ENCODE data around the gene HOXB6.

Gene HOXB6

GRCh38 chr17:48562934-48563333 lies 41.9 kb downstream of the HOXB6 start:
- no peaks in the 10 kb centered on the region for H3K36me3 ChIP-seq (ENCODE audit: insufficient read depth, low read length)
- H3K9ac ChIP-seq (ENCODE audit: low read depth, low read length): no peak overlapping the region
- H3K4me1 ChIP-seq (ENCODE audit: insufficient read depth, low read length): peaks cover 12% of the 10 kb centered on the region
- no peaks in the 10 kb centered on the region; the same call in none of the 2 replicates for H3K9me3 ChIP-seq (ENCODE audit: control insufficient read depth, insufficient read depth, low read length)

GRCh38 chr17:48561884-48562810 lies 42.6 kb downstream of the HOXB6 start:
- no peaks in the 10 kb centered on the region for H3K36me3 ChIP-seq (ENCODE audit: insufficient read depth, low read length)
- peaks cover 8% of the 10 kb centered on the region for H3K4me1 ChIP-seq (ENCODE audit: insufficient read depth, low read length)
- H3K9me3 ChIP-seq (ENCODE audit: control insufficient read depth, insufficient read depth, low read length): no peaks in the 10 kb centered on the region; the same call in 1 of the 2 replicates
- H3K9ac ChIP-seq (ENCODE audit: low read depth, low read length): no peak overlapping the region

GRCh38 chr17:48559840-48560817 lies 44.7 kb downstream of the HOXB6 start:
- no peaks in the 10 kb centered on the region for H3K36me3 ChIP-seq (ENCODE audit: insufficient read depth, low read length)

GRCh38 chr17:48559122-48559839 lies 45.5 kb downstream of the HOXB6 start:
- H3K4me1 ChIP-seq (ENCODE audit: insufficient read depth, low read length): peaks cover 13% of the 10 kb centered on the region
- H3K9ac ChIP-seq (ENCODE audit: low read depth, low read length): no peak overlapping the region
- H3K36me3 ChIP-seq (ENCODE audit: insufficient read depth, low read length): no peaks in the 10 kb centered on the region
- no peaks in the 10 kb centered on the region for H3K9me3 ChIP-seq (ENCODE audit: control insufficient read depth, insufficient read depth, low read length)

More at GRCh38 chr17:48559840-48560817, 44.7 kb downstream of the HOXB6 start:
- H3K9ac ChIP-seq (ENCODE audit: low read depth, low read length): no peak overlapping the region
- H3K9me3 ChIP-seq (ENCODE audit: control insufficient read depth, insufficient read depth, low read length): no peaks in the 10 kb centered on the region
- H3K4me1 ChIP-seq (ENCODE audit: insufficient read depth, low read length): peaks cover 12% of the 10 kb centered on the region

GRCh38 chr17:48558831-48559121 lies 46.0 kb downstream of the HOXB6 start:
- no peak overlapping the region for H3K9ac ChIP-seq (ENCODE audit: low read depth, low read length)
- H3K9me3 ChIP-seq (ENCODE audit: control insufficient read depth, insufficient read depth, low read length): no peaks in the 10 kb centered on the region
- peaks cover 18% of the 10 kb centered on the region for H3K4me1 ChIP-seq (ENCODE audit: insufficient read depth, low read length)
- H3K36me3 ChIP-seq (ENCODE audit: insufficient read depth, low read length): no peaks in the 10 kb centered on the region

GRCh38 chr17:48558057-48558830 lies 46.5 kb downstream of the HOXB6 start:
- H3K36me3 ChIP-seq (ENCODE audit: insufficient read depth, low read length): no peaks in the 10 kb centered on the region
- H3K9me3 ChIP-seq (ENCODE audit: control insufficient read depth, insufficient read depth, low read length): no peaks in the 10 kb centered on the region
- peaks cover 21% of the 10 kb centered on the region for H3K4me1 ChIP-seq (ENCODE audit: insufficient read depth, low read length)
- H3K9ac ChIP-seq (ENCODE audit: low read depth, low read length): no peak overlapping the region

- Histone ChIP-seq H3K9me3 (ENCODE audit: control insufficient read depth, insufficient read depth, low read length) (no peaks in the 10 kb centered on the region), H3K36me3 (ENCODE audit: insufficient read depth, low read length) (no peaks in the 10 kb centered on the region), H3K9ac (ENCODE audit: low read depth, low read length) (no peak overlapping the region), H3K4me1 (ENCODE audit: insufficient read depth, low read length) (peaks cover 25% of the 10 kb centered on the region)
Observed at GRCh38 chr17:48556576-48557401, 48.0 kb downstream of the HOXB6 start.

- Histone ChIP-seq H3K4me1 (ENCODE audit: insufficient read depth, low read length) (peaks cover 25% of the 10 kb centered on the region), H3K9me3 (ENCODE audit: control insufficient read depth, insufficient read depth, low read length) (no peaks in the 10 kb centered on the region), H3K36me3 (ENCODE audit: insufficient read depth, low read length) (no peaks in the 10 kb centered on the region), H3K9ac (ENCODE audit: low read depth, low read length) (no peak overlapping the region)
Observed at GRCh38 chr17:48556229-48556575, 48.6 kb downstream of the HOXB6 start.

- Histone ChIP-seq H3K9ac (ENCODE audit: low read depth, low read length) (peak overlapping the region; percentile 51; the same call in 1 of the 2 replicates), H3K9me3 (ENCODE audit: control insufficient read depth, insufficient read depth, low read length) (no peaks in the 10 kb centered on the region), H3K4me1 (ENCODE audit: insufficient read depth, low read length) (peaks cover 25% of the 10 kb centered on the region), H3K36me3 (ENCODE audit: insufficient read depth, low read length) (no peaks in the 10 kb centered on the region)
Observed at GRCh38 chr17:48555258-48556228, 49.2 kb downstream of the HOXB6 start.

- peaks cover 27% of the 10 kb centered on the region for H3K4me1 ChIP-seq (ENCODE audit: insufficient read depth, low read length)
Observed at GRCh38 chr17:48554412-48555257, 50.2 kb downstream of the HOXB6 start.

GRCh38 chr17:48553826-48554225 lies 51.0 kb downstream of the HOXB6 start:
- Histone ChIP-seq H3K4me1 (ENCODE audit: insufficient read depth, low read length) (peaks cover 30% of the 10 kb centered on the region), H3K9ac (ENCODE audit: low read depth, low read length) (no peak overlapping the region; the same call in 1 of the 2 replicates), H3K9me3 (ENCODE audit: control insufficient read depth, insufficient read depth, low read length) (no peaks in the 10 kb centered on the region), H3K36me3 (ENCODE audit: insufficient read depth, low read length) (no peaks in the 10 kb centered on the region)

More at GRCh38 chr17:48554412-48555257, 50.2 kb downstream of the HOXB6 start:
- Histone ChIP-seq H3K36me3 (ENCODE audit: insufficient read depth, low read length) (no peaks in the 10 kb centered on the region), H3K9me3 (ENCODE audit: control insufficient read depth, insufficient read depth, low read length) (no peaks in the 10 kb centered on the region), H3K9ac (ENCODE audit: low read depth, low read length) (peak overlapping the region; percentile 51; the same call in 1 of the 2 replicates)
